ENCODE measurements around the gene RRP8. TPM values are rescaled to one million over a fixed set of nuclear protein-coding genes. Genes with fewer than 3 reads are reported as not detected.

The RRP8 gene
- total RNA-seq, 1 experiment from 2014 or later: 16.0 TPM

DNA sequence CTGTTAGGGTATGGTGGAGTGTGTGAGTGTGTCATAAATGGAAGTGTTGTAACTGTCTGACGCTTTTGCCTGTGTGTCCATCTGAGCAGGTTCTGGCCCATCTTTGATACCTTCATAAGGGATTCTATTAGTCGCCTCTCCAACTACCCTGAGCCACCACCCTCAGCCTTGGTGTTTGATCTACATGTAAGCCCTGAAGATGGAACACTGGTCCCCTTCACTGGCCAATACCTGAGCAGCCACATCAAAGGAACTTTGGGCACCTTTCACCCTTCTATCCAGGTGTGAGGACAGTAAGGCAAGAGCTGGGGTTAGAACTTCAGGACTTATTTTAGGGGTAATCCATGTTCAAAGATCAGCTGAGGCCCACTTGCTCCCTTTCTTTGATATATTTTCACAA is 55.3 kb downstream of the RRP8 start:
- H3K4me1 ChIP-seq (ENCODE audit: insufficient read depth, low read length): no peaks in the 10 kb centered on the region
- no peak for DNase-seq
- no peaks in the 10 kb centered on the region for H3K27me3 ChIP-seq (ENCODE audit: insufficient read depth, low read length)
- no peak overlapping the region for H3T11ph ChIP-seq (ENCODE audit: low read length)
- no peak overlapping the region for H4K5ac ChIP-seq (ENCODE audit: insufficient read length, low read depth, low read length)
- Mint-ChIP-seq H3K27me3 (ENCODE audit: low read depth) (no peaks in the 10 kb centered on the region; the same call in 1 of the 2 replicates), H3K4me3 (no peak overlapping the region), H3K4me1 (no peaks in the 10 kb centered on the region), H3K36me3 (ENCODE audit: insufficient read depth in 1 of 3, low read depth in 3 of 3) (peaks cover 0 to 4% (median 0%) of the 10 kb centered on the region in 3 experiments; a peak in 1 of 7 replicates), H3K9me3 (no peaks in the 10 kb centered on the region), H3K27ac (no peak overlapping the region)
- H3K18ac ChIP-seq (ENCODE audit: insufficient read length, low read depth, low read length): no peak overlapping the region
- H3K4ac ChIP-seq (ENCODE audit: low read depth, low read length): no peak overlapping the region
- H3K27ac ChIP-seq (ENCODE audit: insufficient read length, low read depth, low read length): no peak overlapping the region
- no peak overlapping the region for H3K9ac ChIP-seq (ENCODE audit: extremely low read depth, insufficient read length, low read length)
- no peak overlapping the region for H3K23ac ChIP-seq (ENCODE audit: insufficient read length, low read depth, low read length)
- H2BK12ac ChIP-seq (ENCODE audit: insufficient read length, low read depth, low read length): no peak overlapping the region
- no peak overlapping the region for H2BK15ac ChIP-seq (ENCODE audit: low read depth, low read length)
- H2AFZ ChIP-seq (ENCODE audit: low read length): no peak overlapping the region
- no peaks in the 10 kb centered on the region for H3K23me2 ChIP-seq (ENCODE audit: insufficient read length, low read depth, low read length, poor library complexity, severe bottlenecking)
- H3K14ac ChIP-seq (ENCODE audit: insufficient read depth, low read length): no peak overlapping the region
- H4K91ac ChIP-seq (ENCODE audit: insufficient read length, low read depth, low read length): no peak overlapping the region
- H3K56ac ChIP-seq (ENCODE audit: insufficient read length, low read depth, low read length): no peak overlapping the region
- H3K79me1 ChIP-seq (ENCODE audit: insufficient read depth, low read depth, low read length, poor library complexity, severe bottlenecking): no peaks in the 10 kb centered on the region
- H2BK120ac ChIP-seq (ENCODE audit: low read depth, low read length, poor library complexity, severe bottlenecking): no peak overlapping the region
- no peaks in the 10 kb centered on the region for H3K79me2 ChIP-seq (ENCODE audit: insufficient read depth, low read length)
- no CpG with 5 or more reads among the region's 2 CpGs for WGBS (ENCODE audit: extremely low coverage, insufficient read length, low lambda C conversion rate)
- no peaks in the 10 kb centered on the region for H3K9me3 ChIP-seq (ENCODE audit: control insufficient read depth, low read depth, low read length)
- H2AK5ac ChIP-seq (ENCODE audit: insufficient read length, low read length): no peak overlapping the region
- no peak overlapping the region for H4K8ac ChIP-seq (replicated peaks; ENCODE audit: insufficient read length, low read depth, low read length)
- TF ChIP-seq, protein P1, sequence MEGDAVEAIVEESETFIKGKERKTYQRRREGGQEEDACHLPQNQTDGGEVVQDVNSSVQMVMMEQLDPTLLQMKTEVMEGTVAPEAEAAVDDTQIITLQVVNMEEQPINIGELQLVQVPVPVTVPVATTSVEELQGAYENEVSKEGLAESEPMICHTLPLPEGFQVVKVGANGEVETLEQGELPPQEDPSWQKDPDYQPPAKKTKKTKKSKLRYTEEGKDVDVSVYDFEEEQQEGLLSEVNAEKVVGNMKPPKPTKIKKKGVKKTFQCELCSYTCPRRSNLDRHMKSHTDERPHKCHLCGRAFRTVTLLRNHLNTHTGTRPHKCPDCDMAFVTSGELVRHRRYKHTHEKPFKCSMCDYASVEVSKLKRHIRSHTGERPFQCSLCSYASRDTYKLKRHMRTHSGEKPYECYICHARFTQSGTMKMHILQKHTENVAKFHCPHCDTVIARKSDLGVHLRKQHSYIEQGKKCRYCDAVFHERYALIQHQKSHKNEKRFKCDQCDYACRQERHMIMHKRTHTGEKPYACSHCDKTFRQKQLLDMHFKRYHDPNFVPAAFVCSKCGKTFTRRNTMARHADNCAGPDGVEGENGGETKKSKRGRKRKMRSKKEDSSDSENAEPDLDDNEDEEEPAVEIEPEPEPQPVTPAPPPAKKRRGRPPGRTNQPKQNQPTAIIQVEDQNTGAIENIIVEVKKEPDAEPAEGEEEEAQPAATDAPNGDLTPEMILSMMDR (conservative IDR thresholded peaks at IDR 0.05): no peak
- H2BK5ac ChIP-seq (ENCODE audit: insufficient read length, low read length): no peak overlapping the region
- no peaks in the 10 kb centered on the region for H4K20me1 ChIP-seq (ENCODE audit: control insufficient read depth, insufficient read depth, insufficient read length)
- no peak overlapping the region for H3K4me2 ChIP-seq (ENCODE audit: insufficient read depth, insufficient read length, low read length)
- H2BK20ac ChIP-seq (ENCODE audit: low read depth, low read length, poor library complexity, severe bottlenecking): no peak overlapping the region
